DMS114 treated with DMSO at 0.1 percent for 48 hours (cell line): Measurements from ENCODE around the gene TKTL2.
A peak's percentile ranks its signal among the peaks of the same experiment; 100 is the strongest.

ENCODE experiments used
- DNase-seq: peaks from one replicate; lab custom pipeline; 2025; ENCODE audit not compliant: unreplicated experiment; lab: John Stamatoyannopoulos, UW

TKTL2 gene

DNA sequence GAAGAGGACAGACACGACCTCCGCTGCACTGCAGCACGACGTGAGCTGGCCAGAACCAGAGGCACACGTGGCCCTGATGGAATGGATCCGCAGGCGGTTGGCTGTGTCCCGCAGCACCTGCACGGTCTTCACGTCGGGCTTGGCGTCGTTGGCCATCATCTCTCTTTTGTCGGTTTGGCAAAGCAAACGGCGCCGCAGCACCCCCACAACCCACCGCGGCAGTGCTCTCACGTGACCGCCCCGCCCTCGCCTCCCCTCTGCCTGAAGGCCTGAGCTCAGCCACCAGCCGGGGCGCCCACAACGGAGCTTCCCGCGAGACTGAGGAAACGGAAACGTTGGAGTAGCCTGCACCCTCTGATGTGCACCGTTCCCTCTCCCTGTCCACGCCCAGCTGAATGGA lies at the start of gene TKTL2:
Gene TKTL2, minus strand, starts transcription at position 179 of the 400 bp plus-strand sequence. Its CDS starts 20 bp downstream, at position 159.
- DNase-seq, result no peak

DNA sequence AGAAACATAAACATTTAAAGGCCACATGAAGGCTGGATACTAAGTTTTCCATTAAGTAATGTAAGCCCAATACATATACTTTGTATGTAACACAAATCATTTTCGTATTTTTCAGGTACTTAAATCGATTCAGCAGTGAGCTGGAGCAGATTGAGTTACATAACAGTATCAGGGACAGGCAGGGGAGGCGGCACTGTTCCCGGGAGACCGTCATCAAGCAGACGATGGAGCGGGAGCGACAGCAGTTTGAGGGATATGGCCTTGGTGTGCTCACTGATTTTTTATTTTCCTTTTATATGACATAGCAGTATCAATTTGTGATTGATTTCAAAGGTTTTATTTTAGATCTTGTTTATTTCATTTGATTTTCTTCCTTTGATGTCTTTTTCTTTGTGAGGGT lies 41.6 kb upstream of the TKTL2 start:
- no peak for DNase-seq

- DNase-seq, result no peak
Observed at GRCh38 chr4:163505374-163505773, 31.8 kb upstream of the TKTL2 start.

DNA sequence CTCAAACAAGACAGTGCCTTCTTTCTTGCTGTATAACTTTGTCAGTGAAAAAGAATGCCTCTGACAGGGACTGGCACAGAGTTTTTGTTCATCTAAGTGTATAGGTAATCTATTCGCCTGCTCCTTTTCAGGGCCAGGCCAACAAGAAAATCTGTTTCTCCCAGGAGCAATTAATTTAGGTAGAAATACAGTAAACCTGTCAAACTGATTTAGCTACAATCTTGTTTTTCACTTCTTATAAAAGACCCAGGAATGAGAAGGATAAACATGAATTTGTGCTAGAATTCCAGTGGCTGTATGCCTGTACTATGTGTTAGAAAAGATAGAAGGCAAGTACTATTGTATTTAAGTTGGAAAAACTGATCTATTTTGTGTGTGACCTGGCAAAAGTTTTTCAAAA lies 27.0 kb upstream of the TKTL2 start:
- no peak for DNase-seq

DNA sequence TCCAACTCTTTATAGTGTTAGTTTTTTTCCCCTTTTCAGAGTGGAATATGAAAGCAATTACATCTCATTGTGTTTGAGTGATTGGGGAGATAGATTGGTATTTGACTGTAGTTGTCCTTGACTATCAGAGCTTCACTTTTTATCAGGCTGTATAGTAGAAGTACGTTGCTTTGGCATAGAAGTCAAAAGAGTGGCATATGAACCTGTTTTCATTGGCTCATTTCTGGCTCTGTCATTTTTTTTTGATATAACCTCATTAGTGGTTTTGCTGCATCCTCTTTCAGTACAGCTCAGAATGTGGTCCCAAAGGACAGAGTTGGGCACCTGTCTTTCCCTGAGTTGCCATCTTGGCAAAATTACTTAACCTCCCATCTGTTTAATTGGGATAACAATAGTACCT lies 22.3 kb upstream of the TKTL2 start:
- no peak for DNase-seq

- peak; percentile 78 for DNase-seq
Observed at GRCh38 chr4:163494360-163495241, 21.0 kb upstream of the TKTL2 start, which contains the start of gene TMA16. Gene TMA16 (plus strand): TSS chr4:163494690. CDS start chr4:163494802, 112 bp downstream.

GRCh38 chr4:163493643-163494359 lies 20.2 kb upstream of the TKTL2 start:
- DNase-seq, result no peak

GRCh38 chr4:163492951-163493504 lies 19.5 kb upstream of the TKTL2 start:
- DNase-seq, result no peak

- DNase-seq, result no peak
Observed at GRCh38 chr4:163489929-163490328, 16.4 kb upstream of the TKTL2 start.

DNA sequence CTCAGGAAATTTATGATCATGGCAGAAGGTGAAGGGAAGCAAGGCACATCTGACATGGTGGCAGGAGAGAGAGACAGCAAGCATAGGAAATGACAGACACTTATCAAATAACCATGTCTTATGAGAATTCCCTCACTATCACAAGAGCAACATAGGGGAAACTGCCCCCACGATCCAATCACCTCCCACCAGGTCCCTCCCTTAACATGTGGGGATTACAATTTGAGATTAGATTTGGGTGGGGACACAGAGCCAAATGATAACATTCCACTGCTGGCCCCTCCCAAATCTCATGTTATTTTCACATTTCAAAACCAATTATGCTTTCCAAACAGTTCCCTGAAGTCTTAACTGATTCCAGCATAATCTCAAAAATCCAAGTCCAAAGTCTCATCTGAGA lies 12.8 kb upstream of the TKTL2 start:
- no peak for DNase-seq

- DNase-seq, result no peak
Observed at GRCh38 chr4:163485589-163485988, 12.0 kb upstream of the TKTL2 start.

DNA sequence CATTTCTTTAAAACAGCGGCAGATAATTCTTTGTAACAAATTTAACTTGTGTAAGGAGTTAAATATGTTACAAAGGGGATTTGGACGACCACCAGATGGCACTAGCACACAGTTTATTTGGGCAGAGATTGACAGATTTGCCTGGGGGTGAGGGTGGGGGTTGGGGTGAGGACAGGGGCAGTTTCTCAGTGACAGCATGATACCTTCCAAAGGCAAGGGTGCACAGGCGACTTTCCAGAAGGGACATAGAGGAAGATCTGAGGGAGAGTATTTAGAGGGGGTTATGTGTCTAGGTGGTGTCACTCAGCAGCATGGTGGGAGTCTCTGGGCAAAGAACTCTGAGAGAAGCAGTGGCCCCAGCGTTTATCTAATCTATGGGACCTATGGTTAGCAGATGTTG lies 11.4 kb upstream of the TKTL2 start:
- DNase-seq, result peak; percentile 47

DNA sequence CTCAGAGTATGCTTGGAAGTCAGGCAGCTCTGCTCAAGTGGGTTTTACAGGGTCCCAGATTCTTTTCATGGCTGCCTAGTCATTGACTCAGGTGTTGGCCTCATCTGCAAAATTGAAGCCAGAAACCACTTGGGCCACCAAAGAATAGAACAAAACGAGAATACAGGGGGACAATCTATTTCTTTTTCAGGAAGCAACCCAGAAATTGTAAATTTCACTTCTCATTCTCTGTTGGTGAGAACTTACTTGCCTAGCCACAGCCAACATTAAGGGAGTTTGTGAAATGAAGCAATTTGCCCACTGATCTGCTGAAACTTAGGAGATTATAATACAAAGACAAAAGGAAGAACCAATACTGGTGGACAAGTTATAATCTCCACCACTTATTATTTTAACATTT lies 8.6 kb upstream of the TKTL2 start:
- no peak for DNase-seq

DNA sequence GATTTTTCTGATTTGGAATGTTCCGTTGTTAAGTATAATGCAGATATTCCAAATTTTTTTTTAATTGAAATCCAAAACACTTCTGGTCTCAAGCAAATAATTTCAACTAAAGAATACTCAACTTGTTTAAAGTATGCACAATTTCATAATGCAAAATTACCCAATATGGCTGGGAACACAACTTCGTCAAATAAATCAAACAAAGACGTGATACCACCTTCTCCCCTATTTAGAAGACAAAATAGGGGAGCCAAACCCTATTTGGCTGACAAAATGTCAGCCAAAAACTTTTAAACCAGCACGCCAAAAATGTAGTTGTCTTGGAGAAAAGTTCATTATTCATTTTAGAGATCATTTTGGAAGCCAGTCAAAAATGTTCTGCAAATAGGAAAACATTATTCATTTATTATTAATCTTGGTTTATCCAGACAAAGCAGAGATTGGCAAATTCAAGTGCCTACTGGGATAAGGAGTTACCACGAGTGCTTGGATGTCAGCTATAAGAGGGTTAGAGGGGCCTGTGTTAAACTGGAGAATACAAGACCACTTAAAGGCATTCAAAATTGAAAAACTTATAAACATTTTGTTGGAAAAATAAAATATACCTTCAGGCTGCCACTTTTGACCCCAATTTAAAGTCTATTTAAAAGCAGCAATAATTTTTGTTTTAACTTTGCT lies 3.3 kb upstream of the TKTL2 start:
- no peak for DNase-seq

- no peak for DNase-seq
Observed at GRCh38 chr4:163474027-163474426, 473 bp upstream of the TKTL2 start.

DNA sequence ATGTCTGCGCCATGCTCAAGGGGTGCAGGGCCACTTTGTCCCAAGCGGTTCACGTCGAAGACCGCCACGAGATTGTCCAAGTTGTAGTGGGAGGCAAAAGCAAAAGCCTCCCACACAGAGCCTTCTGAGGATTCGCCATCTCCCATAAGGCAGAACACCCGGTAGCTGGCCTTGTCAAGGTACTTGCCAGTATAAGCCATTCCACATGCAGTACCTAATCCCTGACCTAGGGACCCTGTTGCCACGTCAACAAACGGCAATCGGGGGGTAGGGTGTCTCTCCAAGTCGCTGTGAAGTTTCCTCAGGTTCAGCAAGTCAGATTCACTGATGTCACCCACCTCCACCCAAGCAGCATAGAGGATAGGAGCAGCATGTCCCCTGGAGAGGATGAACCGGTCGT lies 424 bp downstream of the TKTL2 start:
- no peak for DNase-seq

DNA sequence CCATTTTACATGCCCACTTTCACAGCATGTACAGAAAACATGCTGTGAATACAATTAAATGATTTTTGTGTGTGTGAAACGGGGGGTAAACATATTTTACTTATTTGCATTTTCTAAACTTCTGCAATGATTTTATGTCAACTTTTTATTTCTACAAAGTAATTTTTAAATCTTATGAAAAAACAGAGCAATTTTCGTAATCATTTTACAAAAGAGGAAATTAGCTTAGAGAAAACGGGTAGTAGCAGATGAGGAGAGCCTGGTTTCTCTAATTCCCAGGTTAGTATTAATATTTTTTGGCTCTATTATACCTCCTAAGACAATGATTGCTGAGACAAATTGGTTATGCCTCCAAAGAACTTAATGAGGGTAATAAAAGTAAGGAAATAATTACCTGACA lies 3.2 kb downstream of the TKTL2 start:
- no peak for DNase-seq

DNA sequence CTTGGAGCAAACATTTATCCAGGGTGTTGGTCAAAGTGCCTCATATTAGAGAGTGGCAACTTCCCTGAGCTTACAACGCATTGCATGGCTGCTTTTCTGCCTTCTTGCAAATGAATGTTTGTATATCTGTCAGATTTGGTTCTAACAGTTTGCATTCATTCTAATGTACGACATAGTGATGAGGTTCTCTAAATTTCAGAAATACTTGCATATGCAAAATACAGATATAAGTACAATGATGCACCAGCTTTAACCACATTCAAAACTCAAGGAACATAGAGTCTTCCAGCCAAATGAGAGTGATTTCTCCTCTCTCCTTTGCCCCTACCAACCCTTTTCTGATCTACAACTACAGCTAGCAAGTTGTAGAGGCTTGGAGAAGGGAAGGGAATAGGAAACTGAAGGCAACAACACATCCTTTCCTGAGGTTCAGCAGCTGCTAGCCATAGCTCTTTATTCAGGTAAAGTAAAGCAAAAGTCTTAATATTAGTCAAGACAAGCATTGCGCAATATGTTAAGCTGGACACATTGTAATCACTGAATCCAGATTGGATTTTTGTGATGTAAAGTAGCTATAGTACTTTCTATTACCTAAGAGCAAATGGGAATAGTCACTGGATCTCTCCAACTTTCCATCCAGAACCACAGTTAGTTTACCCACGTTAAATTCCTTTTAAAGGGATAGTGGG lies 6.3 kb downstream of the TKTL2 start:
- DNase-seq, result no peak

DNA sequence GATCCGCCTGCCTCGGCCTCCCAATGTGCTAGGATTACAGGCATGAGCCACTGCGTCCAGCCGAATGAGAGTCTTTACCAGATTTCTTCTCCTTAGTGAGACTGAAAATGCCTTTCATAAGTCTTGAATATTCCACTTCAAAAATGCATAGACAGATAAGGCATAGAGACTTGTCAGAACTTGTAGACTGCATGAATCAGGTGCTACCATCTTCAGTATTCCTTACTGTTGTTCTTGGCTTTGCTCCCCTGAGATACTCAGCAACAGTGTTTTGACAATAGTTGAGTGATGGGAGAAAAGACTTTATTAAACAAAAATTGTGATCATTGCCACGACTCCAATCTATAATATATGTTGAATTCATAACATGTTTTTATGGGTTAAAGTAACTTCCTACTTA lies 11.0 kb downstream of the TKTL2 start:
- no peak for DNase-seq

DNA sequence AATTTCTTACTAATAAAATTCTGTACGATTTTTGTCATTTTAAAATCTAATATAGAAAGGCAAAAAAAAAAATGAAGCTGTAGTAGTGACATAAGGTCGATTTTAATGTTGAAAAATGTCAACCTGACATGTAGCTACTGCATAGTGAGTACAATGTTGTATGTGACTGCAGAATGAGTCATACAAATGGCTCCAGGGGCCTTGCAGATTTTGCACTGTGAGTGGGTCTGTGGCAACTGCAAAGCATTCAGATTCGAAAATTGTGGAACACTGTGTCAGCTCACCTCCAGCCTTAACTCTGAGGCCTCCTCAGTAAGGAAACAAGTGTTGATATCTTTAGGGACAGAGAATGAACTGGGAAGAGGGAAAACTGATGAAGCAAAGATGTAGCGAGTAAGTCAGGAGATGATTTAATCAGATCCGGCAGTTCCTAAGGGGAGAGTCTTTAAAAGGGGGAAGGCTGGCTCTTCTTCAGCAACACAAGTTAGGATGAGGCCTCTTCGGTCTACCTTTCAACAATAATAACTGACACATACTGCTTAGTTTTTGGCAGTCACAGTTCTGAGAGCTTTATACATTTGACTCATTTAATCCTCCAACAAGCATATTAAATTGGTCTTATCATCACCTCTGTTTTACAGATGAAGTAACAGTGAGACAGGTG lies 24.9 kb downstream of the TKTL2 start:
- no peak for DNase-seq
